Omental fat pad (tissue), 4 donors: ENCODE measurements around the gene TSPO2. TPM values are rescaled to one million over a fixed set of nuclear protein-coding genes. Genes with fewer than 3 reads are reported as not detected.
A peak's percentile ranks its signal among the peaks of the same experiment; 100 is the strongest.

Experiments
- ATAC-seq: fragments of 150-250 bp; one replicate; pipeline ENCODE4 v1.9.1; 2016; ENCODE audit warnings: mild to moderate bottlenecking, moderate library complexity; ENCODE audit not compliant: low FRiP score
- DNase-seq: peaks from one replicate; pipeline ENCODE4 v3.0.0-alpha.2; 2019; ENCODE audit warnings: low spot score
- total RNA-seq, 4 donors: library from RNA; depleted of rRNA; stranded (reverse); fragments of >200 nt; gene quantifications; one replicate each; pipeline ENCODE4 v1.1.0, GENCODE V29; 2016
- TF ChIP-seq, protein P1 (sequence below), 3 donors: fragments of 450-650 bp; IDR thresholded peaks; one replicate each; pipeline ENCODE4 v1.5.1; 2016 to 2017; ENCODE audit warnings: antibody characterized with exemption in 3 of 3, mild to moderate bottlenecking in 3 of 3, moderate library complexity in 2 of 3

The TSPO2 gene, protein sequence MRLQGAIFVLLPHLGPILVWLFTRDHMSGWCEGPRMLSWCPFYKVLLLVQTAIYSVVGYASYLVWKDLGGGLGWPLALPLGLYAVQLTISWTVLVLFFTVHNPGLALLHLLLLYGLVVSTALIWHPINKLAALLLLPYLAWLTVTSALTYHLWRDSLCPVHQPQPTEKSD
- not detected for total RNA-seq

- DNase-seq = no peak
- ATAC-seq = no peak
- TF ChIP-seq, protein P1, sequence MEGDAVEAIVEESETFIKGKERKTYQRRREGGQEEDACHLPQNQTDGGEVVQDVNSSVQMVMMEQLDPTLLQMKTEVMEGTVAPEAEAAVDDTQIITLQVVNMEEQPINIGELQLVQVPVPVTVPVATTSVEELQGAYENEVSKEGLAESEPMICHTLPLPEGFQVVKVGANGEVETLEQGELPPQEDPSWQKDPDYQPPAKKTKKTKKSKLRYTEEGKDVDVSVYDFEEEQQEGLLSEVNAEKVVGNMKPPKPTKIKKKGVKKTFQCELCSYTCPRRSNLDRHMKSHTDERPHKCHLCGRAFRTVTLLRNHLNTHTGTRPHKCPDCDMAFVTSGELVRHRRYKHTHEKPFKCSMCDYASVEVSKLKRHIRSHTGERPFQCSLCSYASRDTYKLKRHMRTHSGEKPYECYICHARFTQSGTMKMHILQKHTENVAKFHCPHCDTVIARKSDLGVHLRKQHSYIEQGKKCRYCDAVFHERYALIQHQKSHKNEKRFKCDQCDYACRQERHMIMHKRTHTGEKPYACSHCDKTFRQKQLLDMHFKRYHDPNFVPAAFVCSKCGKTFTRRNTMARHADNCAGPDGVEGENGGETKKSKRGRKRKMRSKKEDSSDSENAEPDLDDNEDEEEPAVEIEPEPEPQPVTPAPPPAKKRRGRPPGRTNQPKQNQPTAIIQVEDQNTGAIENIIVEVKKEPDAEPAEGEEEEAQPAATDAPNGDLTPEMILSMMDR (IDR thresholded peaks at IDR 0.05) = no peak
These were observed at the start of gene TSPO2 for GRCh38 chr6:41042226-41043055. Gene TSPO2 (plus strand): TSS chr6:41042467. CDS start chr6:41042986, 519 bp downstream.

DNA sequence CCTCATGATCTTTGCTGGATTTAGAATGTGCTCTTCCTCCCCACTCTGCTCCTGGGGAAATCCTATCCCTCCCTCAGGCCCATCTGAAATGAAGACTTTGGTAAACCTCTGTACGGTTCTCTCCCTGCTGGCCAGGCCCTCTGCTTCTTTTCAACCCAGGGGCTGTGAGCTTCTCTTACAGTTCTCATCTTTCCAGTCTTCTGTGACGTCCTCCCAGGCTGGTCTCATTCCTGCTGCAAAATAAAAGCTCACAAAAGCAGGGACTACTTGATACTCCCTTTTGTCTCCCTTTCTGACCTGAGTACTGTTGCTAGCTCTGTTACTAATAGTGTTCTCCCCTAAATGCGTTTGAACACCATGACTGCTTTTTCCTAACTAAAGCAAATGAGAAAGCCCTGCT, 49.5 kb upstream of the TSPO2 start:
- TF ChIP-seq, protein P1 (IDR thresholded peaks at IDR 0.05) = no peak
- ATAC-seq (no peak), DNase-seq (no peak)

DNA sequence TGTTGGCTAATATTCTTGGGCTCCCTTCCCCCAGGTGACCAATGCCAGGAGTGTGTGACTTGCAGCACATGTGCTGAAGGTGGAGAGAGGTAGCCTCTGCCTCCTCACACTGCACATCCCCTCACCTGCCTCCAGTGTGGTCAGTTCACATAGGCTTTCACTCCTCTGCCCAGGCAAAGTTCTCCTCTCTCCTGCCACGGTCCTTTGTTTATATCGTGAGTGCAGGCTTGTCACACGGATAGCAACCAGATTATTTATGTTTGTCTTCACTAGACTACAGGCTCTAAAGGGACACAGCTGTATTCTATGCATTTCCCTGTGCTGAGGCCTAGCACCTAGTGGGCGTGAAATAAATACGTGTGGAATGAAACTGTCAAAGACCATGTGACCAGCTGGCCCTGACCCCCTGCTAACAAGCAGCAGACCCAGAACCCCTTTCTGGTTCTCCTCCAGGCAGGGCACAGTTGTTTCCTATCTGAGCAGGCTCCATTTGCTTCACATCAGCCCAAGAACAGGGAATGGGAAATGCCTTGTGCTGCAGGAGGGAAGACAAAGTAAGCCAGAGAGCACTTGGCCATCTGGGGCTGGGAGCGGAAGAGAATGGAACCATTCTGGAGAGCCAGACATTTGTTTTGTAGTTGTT, 45.6 kb upstream of the TSPO2 start:
- TF ChIP-seq, protein P1 (IDR thresholded peaks at IDR 0.05) = no peak
- DNase-seq (no peak), ATAC-seq (no peak)

- DNase-seq (no peak), ATAC-seq (no peak)
- TF ChIP-seq, protein P1 (IDR thresholded peaks at IDR 0.05) = no peak
These were observed 44.9 kb upstream of the TSPO2 start for GRCh38 chr6:40997234-40997957.

- TF ChIP-seq, protein P1 (IDR thresholded peaks at IDR 0.05) = no peak
- ATAC-seq = no peak
- no peak for DNase-seq
These were observed 43.6 kb upstream of the TSPO2 start for GRCh38 chr6:40998661-40999060.

- TF ChIP-seq, protein P1 (IDR thresholded peaks at IDR 0.05) = no peak
These were observed 42.7 kb upstream of the TSPO2 start for GRCh38 chr6:40999569-40999968.

More at GRCh38 chr6:40999569-40999968, 42.7 kb upstream of the TSPO2 start:
- DNase-seq (peak; percentile 28), ATAC-seq (no peak)
